Liver (tissue), 9 donors: ENCODE results near the gene ZNF513. TPM values are rescaled to one million over a fixed set of nuclear protein-coding genes. Genes with fewer than 3 reads are reported as not detected.

Experiments used
- DNase-seq: peaks from one replicate; pipeline ENCODE4 v3.0.0-alpha.2; 2017; ENCODE audit warnings: low spot score
- H3K27ac ChIP-seq, 2 donors: one replicate each; pipeline ENCODE4 v1.7.0; 2013; ENCODE audit warnings: inconsistent platforms in 2 of 2, low read length in 2 of 2, control low read depth in 1 of 2, low read depth in 1 of 2, mild to moderate bottlenecking in 1 of 2
- H3K27me3 ChIP-seq, 4 donors: one replicate each; pipeline versions ENCODE4 v1.6.1 to v1.7.0; 2013; ENCODE audit warnings: low read length in 3 of 4, inconsistent platforms in 1 of 4, mild to moderate bottlenecking in 1 of 4, moderate library complexity in 1 of 4; ENCODE audit not compliant: control insufficient read depth in 4 of 4, insufficient read depth in 4 of 4
- H3K36me3 ChIP-seq, 4 donors: one replicate each; pipeline versions ENCODE4 v1.6.1 to v1.7.0; 2013; ENCODE audit warnings: low read length in 3 of 4, mild to moderate bottlenecking in 3 of 4, low read depth in 1 of 4, moderate library complexity in 1 of 4; ENCODE audit not compliant: control insufficient read depth in 4 of 4, insufficient read depth in 3 of 4
- H3K4me1 ChIP-seq, 4 donors: one replicate each; pipeline versions ENCODE4 v1.6.1 to v1.7.0; 2013; ENCODE audit warnings: low read length in 3 of 4, mild to moderate bottlenecking in 3 of 4, moderate library complexity in 1 of 4; ENCODE audit not compliant: control insufficient read depth in 4 of 4, insufficient read depth in 4 of 4
- H3K4me3 ChIP-seq, 3 donors: one replicate each; pipeline versions ENCODE4 v1.6.1 to v1.7.0; 2013; ENCODE audit warnings: low read length in 3 of 3, control low read depth in 1 of 3, low read depth in 1 of 3, mild to moderate bottlenecking in 1 of 3
- H3K9ac ChIP-seq, 2 donors: one replicate each; pipeline ENCODE4 v1.7.0; 2013; ENCODE audit warnings: low read length in 2 of 2, mild to moderate bottlenecking in 2 of 2, moderate library complexity in 2 of 2, control low read depth in 1 of 2, low read depth in 1 of 2
- H3K9me3 ChIP-seq, 4 donors: one replicate each; pipeline versions ENCODE4 v1.6.1 to v1.7.0; 2013; ENCODE audit warnings: low read length in 3 of 4; ENCODE audit not compliant: control insufficient read depth in 4 of 4
- EGR1 ChIP-seq, 2 donors: IDR thresholded peaks; 2 replicates each; pipeline ENCODE4 v1.6.1; 2016 to 2018; ENCODE audit warnings: antibody characterized with exemption in 2 of 2, low read depth in 2 of 2
- FOXA1 ChIP-seq: IDR thresholded peaks from 2 replicates; pipeline ENCODE4 v1.6.1; 2016; ENCODE audit warnings: antibody characterized with exemption
- FOXA2 ChIP-seq: IDR thresholded peaks from 2 replicates; pipeline ENCODE4 v1.6.1; 2016; ENCODE audit warnings: antibody characterized with exemption
- GABPA ChIP-seq, 2 donors: IDR thresholded peaks in 1 of 2; conservative IDR thresholded peaks in 1 of 2; 2 replicates each; pipeline ENCODE4 v1.6.1; 2016; ENCODE audit warnings: antibody characterized with exemption in 2 of 2, mild to moderate bottlenecking in 1 of 2, moderate library complexity in 1 of 2
- HNF4A ChIP-seq, 2 donors: conservative IDR thresholded peaks; 2 replicates each; pipeline ENCODE4 v1.6.1; 2016; ENCODE audit warnings: antibody characterized with exemption in 2 of 2, mild to moderate bottlenecking in 2 of 2
- JUND ChIP-seq, 2 donors: IDR thresholded peaks; 2 replicates each; pipeline ENCODE4 v1.6.1; 2016; ENCODE audit warnings: antibody characterized with exemption in 2 of 2
- MAX ChIP-seq: IDR thresholded peaks from 2 replicates; pipeline ENCODE4 v1.6.1; 2016; ENCODE audit warnings: antibody characterized with exemption
- NR2F2 ChIP-seq: IDR thresholded peaks from 2 replicates; pipeline ENCODE4 v1.6.1; 2016; ENCODE audit warnings: antibody characterized with exemption
- RAD21 ChIP-seq, 2 donors: IDR thresholded peaks; 2 replicates each; pipeline ENCODE4 v1.6.1; 2016; ENCODE audit warnings: antibody characterized with exemption in 2 of 2, mild to moderate bottlenecking in 2 of 2
- REST ChIP-seq: IDR thresholded peaks from 2 replicates; pipeline ENCODE4 v1.6.1; 2016; ENCODE audit warnings: antibody characterized with exemption, mild to moderate bottlenecking
- RXRA ChIP-seq, 2 donors: IDR thresholded peaks; 2 replicates each; pipeline ENCODE4 v1.6.1; 2017 to 2018; ENCODE audit warnings: antibody characterized with exemption in 2 of 2, mild to moderate bottlenecking in 1 of 2
- SP1 ChIP-seq: IDR thresholded peaks from 2 replicates; pipeline ENCODE4 v1.6.1; 2018; ENCODE audit warnings: antibody characterized with exemption, mild to moderate bottlenecking
- YY1 ChIP-seq: IDR thresholded peaks from 2 replicates; pipeline ENCODE4 v1.6.1; 2016; ENCODE audit warnings: antibody characterized with exemption, mild to moderate bottlenecking
- WGBS: extraction: QIAGEN DNeasy Blood & Tissue Kit; methylation state at CpG from one replicate; pipeline ENCODE4 v1.1.7; 2013; 5-methylcytosine and 5-hydroxymethylcytosine counted together
- polyA plus RNA-seq, 2 donors: library from polyadenylated mRNA; stranded (reverse) in 1 of 2; unstranded in 1 of 2; fragments of 200-250 nt in 1 of 2; fragments of >200 nt in 1 of 2; fragmentation: Nextera tagmentation in 1 of 2; extraction: Ambion mirVana in 1 of 2; gene quantifications; one replicate each; pipeline versions ENCODE4 v1.2.1 to v1.2.3, GENCODE V29; 2013 to 2015
- total RNA-seq, 2 donors: library from RNA; depleted of rRNA; stranded (reverse); fragments of >200 nt; gene quantifications; one replicate each; pipeline ENCODE4 v1.2.3, GENCODE V29; 2014
- TF ChIP-seq, protein P1 (sequence below): IDR thresholded peaks from 2 replicates; pipeline ENCODE4 v1.6.1; 2016; ENCODE audit warnings: antibody characterized with exemption
- TF ChIP-seq, protein P2 (sequence below): fragments of 150-350 bp; IDR thresholded peaks from 2 replicates; pipeline ENCODE4 v1.5.1; 2017; ENCODE audit warnings: improper control_type of control experiment, low read depth, low read length; ENCODE audit not compliant: missing input control
- donor health status: healthy.
- donor health status: healthy.
- donor health status: healthy.
- donor health status: healthy.
- donor health status: healthy.

The ZNF513 gene
- total and polyA plus RNA-seq, 4 donors = 2.9 to 11.2 (median 8.6) TPM

DNA sequence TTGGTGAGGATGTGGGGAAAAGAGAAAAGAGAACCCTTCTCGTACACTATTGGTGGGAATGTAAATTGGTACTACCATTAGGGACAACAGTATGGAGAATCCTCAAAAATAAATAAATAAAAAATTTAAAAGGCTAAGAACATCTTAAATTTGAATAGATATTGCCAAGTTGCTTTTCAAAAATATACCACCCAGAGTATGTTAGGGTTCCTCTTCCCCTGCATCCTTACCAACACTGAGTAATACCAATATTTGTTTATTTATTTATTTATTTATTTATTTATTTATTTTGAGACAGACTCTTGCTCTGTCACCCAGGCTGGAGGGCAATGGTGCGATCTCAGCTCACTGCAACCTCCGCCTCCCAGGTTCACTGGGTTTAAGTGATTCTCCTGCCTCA, 42.4 kb upstream of the ZNF513 start (continued):
- TF ChIP-seq EGR1 (IDR thresholded peaks at IDR 0.05; ENCODE audit: low read depth in 2 of 2) (no peak), FOXA1 (no peak), YY1 (no peak), RAD21 (IDR thresholded peaks at IDR 0.05) (no peak), RXRA (IDR thresholded peaks at IDR 0.05) (no peak)

DNA sequence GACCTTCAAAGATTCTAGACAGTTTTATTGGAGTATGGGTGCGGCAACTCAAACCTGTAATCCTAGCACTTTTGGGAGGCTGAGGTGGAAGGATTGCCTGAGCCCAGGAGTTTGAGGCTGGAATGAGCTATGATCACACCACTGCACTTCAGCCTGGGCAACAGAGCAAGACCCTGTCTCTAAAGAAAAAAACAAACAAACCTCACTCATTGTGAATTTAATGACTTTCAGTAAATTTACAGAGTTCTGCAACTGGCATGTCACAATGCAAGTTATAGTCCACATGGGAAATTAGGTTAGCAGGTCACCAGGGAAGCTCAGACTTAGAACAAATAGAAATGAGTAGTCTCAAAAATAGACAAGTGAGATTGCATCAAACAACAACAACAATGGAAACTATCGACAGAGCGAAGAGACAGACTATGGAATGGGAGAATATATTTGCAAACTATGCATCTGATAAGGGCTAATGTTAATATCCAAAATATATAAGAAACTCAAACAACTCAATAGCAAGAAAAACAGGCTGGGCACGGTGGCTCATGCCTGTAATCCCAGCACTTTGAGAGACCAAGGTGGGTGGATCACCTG, 41.2 kb upstream of the ZNF513 start:
- no peaks in the 10 kb centered on the region for H3K27me3 ChIP-seq
- TF ChIP-seq SP1 (no peak), YY1 (no peak), HNF4A (conservative IDR thresholded peaks at IDR 0.05) (peak; percentile 30 to 34), RXRA (IDR thresholded peaks at IDR 0.05) (peak in 1 of 2 donors; percentile 35), FOXA1 (no peak)
- no peak overlapping the region for H3K4me3 ChIP-seq
- no peak overlapping the region for H3K9ac ChIP-seq
- H3K36me3 ChIP-seq = no peaks in the 10 kb centered on the region
- H3K4me1 ChIP-seq = peaks cover 0 to 3% (median 0%) of the 10 kb centered on the region in 4 donors
- no peak for DNase-seq
- no peaks in the 10 kb centered on the region for H3K9me3 ChIP-seq
- 69% methylated on average over 4 of the region's 4 CpGs for WGBS
- H3K27ac ChIP-seq = peak overlapping the region in 1 of 2 donors; percentile 16

DNA sequence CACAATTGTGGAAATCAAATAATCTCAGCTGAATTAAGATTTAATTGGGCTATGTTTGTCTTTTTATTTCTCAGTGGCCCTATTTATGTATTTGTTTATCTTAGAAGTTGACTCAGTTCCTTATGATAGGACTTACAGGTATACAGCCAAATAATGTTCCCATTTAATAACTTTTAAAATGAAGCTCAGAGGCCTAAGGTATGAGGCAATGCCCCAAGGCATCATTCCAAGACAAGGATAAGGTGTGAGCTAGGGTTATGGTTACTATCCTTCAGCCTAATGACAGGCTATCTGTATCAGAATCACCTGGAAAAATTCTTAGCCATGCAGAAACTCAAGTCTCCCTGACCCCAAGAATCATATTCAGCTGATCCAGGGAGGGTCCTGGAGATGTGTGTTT, 40.5 kb upstream of the ZNF513 start:
- DNase-seq = no peak
- H3K4me1 ChIP-seq = peaks cover 0 to 3% (median 0%) of the 10 kb centered on the region in 4 donors
- no peaks in the 10 kb centered on the region for H3K9me3 ChIP-seq
- TF ChIP-seq MAX = no peak
- TF ChIP-seq HNF4A (conservative IDR thresholded peaks at IDR 0.05) = no peak
- TF ChIP-seq SP1 = no peak
- no peaks in the 10 kb centered on the region for H3K36me3 ChIP-seq
- no peak overlapping the region for H3K9ac ChIP-seq
- H3K27me3 ChIP-seq = no peaks in the 10 kb centered on the region
- no peak overlapping the region for H3K27ac ChIP-seq
- H3K4me3 ChIP-seq = no peak overlapping the region

DNA sequence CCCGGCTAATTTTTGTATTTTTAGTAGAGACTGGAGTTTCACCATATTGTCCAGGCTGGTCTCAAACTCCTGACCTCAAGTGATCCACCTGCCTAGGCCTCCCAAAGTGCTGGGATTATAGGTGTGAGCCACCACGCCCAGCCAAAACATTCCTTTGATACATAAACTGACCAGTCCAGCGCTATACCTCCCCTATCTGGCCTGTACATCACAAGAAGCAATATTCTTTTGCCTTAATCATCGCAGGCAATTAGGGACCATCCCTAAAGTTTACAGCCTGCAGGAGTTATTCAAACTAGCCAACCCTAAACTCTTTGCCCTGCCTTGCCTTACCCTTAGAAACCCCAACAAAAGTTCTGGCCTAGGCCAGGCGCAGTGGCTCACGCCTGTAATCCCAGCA, 35.6 kb upstream of the ZNF513 start:
- H3K9me3 ChIP-seq = no peaks in the 10 kb centered on the region
- no peak overlapping the region for H3K4me3 ChIP-seq
- WGBS = 94% methylated on average over 6 of the region's 6 CpGs
- DNase-seq = no peak
- H3K4me1 ChIP-seq = no peaks in the 10 kb centered on the region
- no peak for TF ChIP-seq EGR1 (IDR thresholded peaks at IDR 0.05; ENCODE audit: low read depth in 2 of 2)
- TF ChIP-seq FOXA2 = no peak
- no peak for TF ChIP-seq NR2F2
- TF ChIP-seq GABPA (IDR thresholded peaks at IDR 0.05 in 1 of 2, conservative IDR thresholded peaks at IDR 0.05 in 1 of 2) = no peak
- no peak for TF ChIP-seq REST
- TF ChIP-seq HNF4A (conservative IDR thresholded peaks at IDR 0.05) = no peak
- no peak for TF ChIP-seq FOXA1
- no peak for TF ChIP-seq JUND (IDR thresholded peaks at IDR 0.05)
- no peak for TF ChIP-seq RAD21 (IDR thresholded peaks at IDR 0.05)
- TF ChIP-seq SP1 = no peak
- TF ChIP-seq YY1 = no peak
- TF ChIP-seq, protein P1, sequence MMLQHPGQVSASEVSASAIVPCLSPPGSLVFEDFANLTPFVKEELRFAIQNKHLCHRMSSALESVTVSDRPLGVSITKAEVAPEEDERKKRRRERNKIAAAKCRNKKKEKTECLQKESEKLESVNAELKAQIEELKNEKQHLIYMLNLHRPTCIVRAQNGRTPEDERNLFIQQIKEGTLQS = no peak
- no peak for TF ChIP-seq MAX
- no peak for TF ChIP-seq RXRA (IDR thresholded peaks at IDR 0.05)
- TF ChIP-seq, protein P2, sequence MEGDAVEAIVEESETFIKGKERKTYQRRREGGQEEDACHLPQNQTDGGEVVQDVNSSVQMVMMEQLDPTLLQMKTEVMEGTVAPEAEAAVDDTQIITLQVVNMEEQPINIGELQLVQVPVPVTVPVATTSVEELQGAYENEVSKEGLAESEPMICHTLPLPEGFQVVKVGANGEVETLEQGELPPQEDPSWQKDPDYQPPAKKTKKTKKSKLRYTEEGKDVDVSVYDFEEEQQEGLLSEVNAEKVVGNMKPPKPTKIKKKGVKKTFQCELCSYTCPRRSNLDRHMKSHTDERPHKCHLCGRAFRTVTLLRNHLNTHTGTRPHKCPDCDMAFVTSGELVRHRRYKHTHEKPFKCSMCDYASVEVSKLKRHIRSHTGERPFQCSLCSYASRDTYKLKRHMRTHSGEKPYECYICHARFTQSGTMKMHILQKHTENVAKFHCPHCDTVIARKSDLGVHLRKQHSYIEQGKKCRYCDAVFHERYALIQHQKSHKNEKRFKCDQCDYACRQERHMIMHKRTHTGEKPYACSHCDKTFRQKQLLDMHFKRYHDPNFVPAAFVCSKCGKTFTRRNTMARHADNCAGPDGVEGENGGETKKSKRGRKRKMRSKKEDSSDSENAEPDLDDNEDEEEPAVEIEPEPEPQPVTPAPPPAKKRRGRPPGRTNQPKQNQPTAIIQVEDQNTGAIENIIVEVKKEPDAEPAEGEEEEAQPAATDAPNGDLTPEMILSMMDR = no peak
- no peak overlapping the region for H3K27ac ChIP-seq
- H3K27me3 ChIP-seq = no peaks in the 10 kb centered on the region
- H3K36me3 ChIP-seq = no peaks in the 10 kb centered on the region
- H3K9ac ChIP-seq = no peak overlapping the region
